HepG2 (cell line): ENCODE results near the gene HES6. TPM values are rescaled to one million over a fixed set of nuclear protein-coding genes. Genes with fewer than 3 reads are reported as not detected.

Experiments
- BRD4 ChIP-seq: sonication (generic); formaldehyde crosslinking; IDR thresholded peaks from 2 replicates; pipeline ENCODE4 v1.4.0; 2020; ENCODE audit warnings: missing genetic modification reagents
- GATA4 ChIP-seq: sonication (generic); IDR thresholded peaks from 2 replicates; pipeline ENCODE4 v1.6.1; 2016; ENCODE audit warnings: antibody characterized with exemption, low read depth, borderline replicate concordance
- JUND ChIP-seq: sonication (generic); formaldehyde crosslinking; IDR thresholded peaks from 2 replicates; pipeline ENCODE4 v1.8.0; 2022; ENCODE audit warnings: mild to moderate bottlenecking, missing genetic modification reagents
- NCOA2 ChIP-seq: sonication (generic); formaldehyde crosslinking; IDR thresholded peaks from 2 replicates; pipeline ENCODE4 v1.8.0; 2022; ENCODE audit warnings: inconsistent platforms
- NCOR1 ChIP-seq: fragments of 200-600 bp; sonication (generic); IDR thresholded peaks from 2 replicates; pipeline ENCODE4 v1.7.0; 2017; ENCODE audit warnings: antibody characterized with exemption, low read length, borderline replicate concordance
- RAD51 ChIP-seq: fragments of 450-650 bp; IDR thresholded peaks from 2 replicates; pipeline ENCODE4 v1.6.1; 2016; ENCODE audit warnings: borderline replicate concordance
- ZBTB7B ChIP-seq: sonication (generic); formaldehyde crosslinking; IDR thresholded peaks from 2 replicates; pipeline ENCODE4 v1.4.0; 2020; ENCODE audit warnings: missing genetic modification reagents
- ZNF12 ChIP-seq: sonication (generic); formaldehyde crosslinking; IDR thresholded peaks from 2 replicates; pipeline ENCODE4 v1.5.0; 2020; ENCODE audit warnings: missing genetic modification reagents
- ZNF251 ChIP-seq: sonication (generic); formaldehyde crosslinking; IDR thresholded peaks from 2 replicates; pipeline ENCODE4 v1.9.0; 2021; ENCODE audit warnings: mild to moderate bottlenecking, missing genetic modification reagents
- ZNF34 ChIP-seq: sonication (generic); formaldehyde crosslinking; IDR thresholded peaks from 2 replicates; pipeline ENCODE4 v1.4.0; 2020; ENCODE audit warnings: mild to moderate bottlenecking, missing genetic modification reagents, borderline replicate concordance
- ZNF431 ChIP-seq: sonication (generic); formaldehyde crosslinking; IDR thresholded peaks from 2 replicates; pipeline ENCODE4 v1.9.0; 2022; ENCODE audit warnings: missing genetic modification reagents, low read depth, mild to moderate bottlenecking, borderline replicate concordance
- ZNF546 ChIP-seq: sonication (generic); formaldehyde crosslinking; conservative IDR thresholded peaks from 2 replicates; pipeline ENCODE4 v1.8.1; 2023; ENCODE audit warnings: mild to moderate bottlenecking, missing genetic modification reagents
- ZNF747 ChIP-seq: sonication (generic); formaldehyde crosslinking; IDR thresholded peaks from 2 replicates; pipeline ENCODE4 v1.8.1; 2023; ENCODE audit warnings: missing genetic modification reagents, mild to moderate bottlenecking, borderline replicate concordance
- ZNF781 ChIP-seq: sonication (generic); formaldehyde crosslinking; IDR thresholded peaks from 2 replicates; pipeline ENCODE4 v1.5.1; 2020; ENCODE audit warnings: borderline replicate concordance, mild to moderate bottlenecking, missing genetic modification reagents; ENCODE audit errors: not compliant biosample characterization
- polyA plus RNA-seq, 8 experiments: library from polyadenylated mRNA; depleted of rRNA in 3 of 8; stranded (reverse) in 7 of 8; unstranded in 1 of 8; fragments of >200 nt; fragmentation: Illumina TruSeq in 4 of 8; extraction: Trizol in 4 of 8; gene quantifications; 2 replicates each; pipeline versions ENCODE4 v1.2.1 to v1.2.3, GENCODE V29; 2011 to 2016; ENCODE audit warnings: low read depth in 4 of 8, missing spikeins in 1 of 8, mixed read lengths in 1 of 8; ENCODE audit not compliant: insufficient read depth in 1 of 8
- total RNA-seq, 5 experiments: library from RNA; depleted of rRNA; stranded (reverse); fragments of >200 nt; fragmentation: Illumina TruSeq; extraction: Trizol; gene quantifications; 2 replicates each; pipeline ENCODE4 v1.2.3, GENCODE V29; 2016; ENCODE audit warnings: low read depth in 1 of 5
- TF ChIP-seq, protein P1 (sequence below): sonication (generic); formaldehyde crosslinking; IDR thresholded peaks from 2 replicates; pipeline ENCODE4 v1.8.0; 2023; ENCODE audit warnings: mild to moderate bottlenecking, missing genetic modification reagents
- TF ChIP-seq, protein P2 (sequence below): sonication (generic); formaldehyde crosslinking; IDR thresholded peaks from 2 replicates; pipeline ENCODE4 v1.5.0; 2020; ENCODE audit warnings: mild to moderate bottlenecking, missing genetic modification reagents
- TF ChIP-seq, protein P3 (sequence below): sonication (generic); formaldehyde crosslinking; IDR thresholded peaks from 2 replicates; pipeline ENCODE4 v1.4.0; 2020; ENCODE audit warnings: missing genetic modification reagents, mild to moderate bottlenecking, borderline replicate concordance
- TF ChIP-seq, protein P4 (sequence below): sonication (generic); formaldehyde crosslinking; IDR thresholded peaks from 2 replicates; pipeline ENCODE4 v1.5.1; 2020; ENCODE audit warnings: missing genetic modification reagents, mild to moderate bottlenecking, borderline replicate concordance
- TF ChIP-seq, protein P5 (sequence below): sonication (generic); formaldehyde crosslinking; IDR thresholded peaks from 2 replicates; pipeline ENCODE4 v1.5.0; 2020; ENCODE audit warnings: missing genetic modification reagents
- TF ChIP-seq, protein P6 (sequence below): IDR thresholded peaks from 2 replicates; pipeline ENCODE4 v1.6.1; 2016; ENCODE audit warnings: mild to moderate bottlenecking

The HES6 gene
- total and polyA plus RNA-seq, 2 of the 13 experiments (the other 11 are each of a cell fraction or from before 2014, with no cell fraction given), result 19.5 to 82.8 TPM

DNA sequence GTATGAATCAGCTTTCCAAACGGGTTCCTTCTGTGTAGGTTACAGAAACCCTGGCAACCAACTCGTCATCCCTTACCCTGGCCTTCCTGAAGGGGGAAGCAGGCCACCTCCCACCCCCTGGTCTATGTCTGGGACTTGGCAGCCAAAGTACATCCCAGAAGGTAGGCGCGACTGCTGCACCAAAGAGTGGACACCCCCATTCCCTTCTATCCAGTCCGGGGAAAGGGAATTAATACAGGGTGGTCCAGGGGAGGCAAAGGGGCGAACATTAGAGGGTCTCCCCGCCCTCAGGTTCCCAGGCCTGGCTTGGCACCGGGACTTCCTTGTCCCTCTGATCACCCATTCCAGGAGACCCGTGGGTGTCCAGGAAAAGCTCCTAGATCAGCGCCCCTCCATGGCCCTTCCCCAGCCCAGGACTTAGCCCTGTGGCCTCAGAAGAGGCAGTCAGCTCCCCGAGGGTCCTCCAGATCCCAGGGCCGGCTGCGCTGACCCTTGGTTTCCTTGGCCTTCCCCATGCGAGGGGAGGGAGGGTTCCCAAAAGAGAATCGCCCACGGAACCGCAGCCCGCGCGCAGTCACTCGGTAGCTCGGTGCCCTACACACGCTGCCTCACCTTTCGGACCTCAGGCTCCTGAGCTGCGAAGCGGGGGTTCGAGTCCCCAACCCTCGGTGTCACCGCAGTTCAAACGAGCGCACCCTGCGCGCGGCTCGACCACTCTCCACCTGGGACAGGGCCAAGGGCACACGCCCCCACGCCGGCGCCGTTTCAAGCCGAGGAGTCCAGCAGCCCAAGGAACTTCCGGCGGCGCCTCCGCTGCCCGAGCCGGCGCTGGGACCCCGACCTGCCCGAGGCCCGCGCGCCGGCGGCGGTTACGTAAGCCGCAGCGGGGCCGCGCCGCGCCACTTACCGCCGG lies 48.2 kb upstream of the HES6 start, which contains the start of gene PER2 (continued):
- TF ChIP-seq, protein P1, sequence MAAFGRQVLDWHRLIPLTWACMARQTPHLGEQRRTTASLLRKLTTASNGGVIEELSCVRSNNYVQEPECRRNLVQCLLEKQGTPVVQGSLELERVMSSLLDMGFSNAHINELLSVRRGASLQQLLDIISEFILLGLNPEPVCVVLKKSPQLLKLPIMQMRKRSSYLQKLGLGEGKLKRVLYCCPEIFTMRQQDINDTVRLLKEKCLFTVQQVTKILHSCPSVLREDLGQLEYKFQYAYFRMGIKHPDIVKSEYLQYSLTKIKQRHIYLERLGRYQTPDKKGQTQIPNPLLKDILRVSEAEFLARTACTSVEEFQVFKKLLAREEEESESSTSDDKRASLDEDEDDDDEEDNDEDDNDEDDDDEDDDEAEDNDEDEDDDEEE, result peak; percentile 90; the same call in 1 of the 2 replicates
- TF ChIP-seq ZNF747 (CRISPR knock-in tag) (peak; percentile 15; the same call in 1 of the 2 replicates), ZBTB7B (CRISPR knock-in tag) (no peak), ZNF12 (CRISPR knock-in tag) (no peak), ZNF251 (CRISPR knock-in tag) (no peak), ZNF431 (CRISPR knock-in tag) (peak; percentile 41; the same call in 1 of the 2 replicates), ZNF34 (CRISPR knock-in tag) (no peak), ZNF781 (CRISPR knock-in tag) (peak; percentile 64), RAD51 (no peak), BRD4 (CRISPR knock-in tag) (0 out of 2 replicates have a peak, but pooled peaks have one; percentile 47), GATA4 (no peak), JUND (CRISPR knock-in tag) (0 out of 2 replicates have a peak, but pooled peaks have one; percentile 18), NCOA2 (no peak; the same call in 1 of the 2 replicates), ZNF546 (peak; percentile 86; the same call in 1 of the 2 replicates), NCOR1 (peak; percentile 50)
- TF ChIP-seq, protein P2, sequence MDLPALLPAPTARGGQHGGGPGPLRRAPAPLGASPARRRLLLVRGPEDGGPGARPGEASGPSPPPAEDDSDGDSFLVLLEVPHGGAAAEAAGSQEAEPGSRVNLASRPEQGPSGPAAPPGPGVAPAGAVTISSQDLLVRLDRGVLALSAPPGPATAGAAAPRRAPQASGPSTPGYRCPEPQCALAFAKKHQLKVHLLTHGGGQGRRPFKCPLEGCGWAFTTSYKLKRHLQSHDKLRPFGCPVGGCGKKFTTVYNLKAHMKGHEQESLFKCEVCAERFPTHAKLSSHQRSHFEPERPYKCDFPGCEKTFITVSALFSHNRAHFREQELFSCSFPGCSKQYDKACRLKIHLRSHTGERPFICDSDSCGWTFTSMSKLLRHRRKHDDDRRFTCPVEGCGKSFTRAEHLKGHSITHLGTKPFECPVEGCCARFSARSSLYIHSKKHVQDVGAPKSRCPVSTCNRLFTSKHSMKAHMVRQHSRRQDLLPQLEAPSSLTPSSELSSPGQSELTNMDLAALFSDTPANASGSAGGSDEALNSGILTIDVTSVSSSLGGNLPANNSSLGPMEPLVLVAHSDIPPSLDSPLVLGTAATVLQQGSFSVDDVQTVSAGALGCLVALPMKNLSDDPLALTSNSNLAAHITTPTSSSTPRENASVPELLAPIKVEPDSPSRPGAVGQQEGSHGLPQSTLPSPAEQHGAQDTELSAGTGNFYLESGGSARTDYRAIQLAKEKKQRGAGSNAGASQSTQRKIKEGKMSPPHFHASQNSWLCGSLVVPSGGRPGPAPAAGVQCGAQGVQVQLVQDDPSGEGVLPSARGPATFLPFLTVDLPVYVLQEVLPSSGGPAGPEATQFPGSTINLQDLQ (CRISPR knock-in tag), result no peak
- TF ChIP-seq, protein P3, sequence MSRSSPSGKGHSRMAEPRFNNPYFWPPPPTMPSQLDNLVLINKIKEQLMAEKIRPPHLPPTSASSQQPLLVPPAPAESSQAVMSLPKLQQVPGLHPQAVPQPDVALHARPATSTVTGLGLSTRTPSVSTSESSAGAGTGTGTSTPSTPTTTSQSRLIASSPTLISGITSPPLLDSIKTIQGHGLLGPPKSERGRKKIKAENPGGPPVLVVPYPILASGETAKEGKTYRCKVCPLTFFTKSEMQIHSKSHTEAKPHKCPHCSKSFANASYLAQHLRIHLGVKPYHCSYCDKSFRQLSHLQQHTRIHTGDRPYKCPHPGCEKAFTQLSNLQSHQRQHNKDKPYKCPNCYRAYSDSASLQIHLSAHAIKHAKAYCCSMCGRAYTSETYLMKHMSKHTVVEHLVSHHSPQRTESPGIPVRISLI (CRISPR knock-in tag), result no peak
- TF ChIP-seq, protein P4, sequence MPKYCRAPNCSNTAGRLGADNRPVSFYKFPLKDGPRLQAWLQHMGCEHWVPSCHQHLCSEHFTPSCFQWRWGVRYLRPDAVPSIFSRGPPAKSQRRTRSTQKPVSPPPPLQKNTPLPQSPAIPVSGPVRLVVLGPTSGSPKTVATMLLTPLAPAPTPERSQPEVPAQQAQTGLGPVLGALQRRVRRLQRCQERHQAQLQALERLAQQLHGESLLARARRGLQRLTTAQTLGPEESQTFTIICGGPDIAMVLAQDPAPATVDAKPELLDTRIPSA (CRISPR knock-in tag), result no peak
- TF ChIP-seq, protein P5, sequence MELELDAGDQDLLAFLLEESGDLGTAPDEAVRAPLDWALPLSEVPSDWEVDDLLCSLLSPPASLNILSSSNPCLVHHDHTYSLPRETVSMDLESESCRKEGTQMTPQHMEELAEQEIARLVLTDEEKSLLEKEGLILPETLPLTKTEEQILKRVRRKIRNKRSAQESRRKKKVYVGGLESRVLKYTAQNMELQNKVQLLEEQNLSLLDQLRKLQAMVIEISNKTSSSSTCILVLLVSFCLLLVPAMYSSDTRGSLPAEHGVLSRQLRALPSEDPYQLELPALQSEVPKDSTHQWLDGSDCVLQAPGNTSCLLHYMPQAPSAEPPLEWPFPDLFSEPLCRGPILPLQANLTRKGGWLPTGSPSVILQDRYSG (CRISPR knock-in tag), result peak; percentile 31; the same call in 1 of the 2 replicates
- TF ChIP-seq, protein P6, sequence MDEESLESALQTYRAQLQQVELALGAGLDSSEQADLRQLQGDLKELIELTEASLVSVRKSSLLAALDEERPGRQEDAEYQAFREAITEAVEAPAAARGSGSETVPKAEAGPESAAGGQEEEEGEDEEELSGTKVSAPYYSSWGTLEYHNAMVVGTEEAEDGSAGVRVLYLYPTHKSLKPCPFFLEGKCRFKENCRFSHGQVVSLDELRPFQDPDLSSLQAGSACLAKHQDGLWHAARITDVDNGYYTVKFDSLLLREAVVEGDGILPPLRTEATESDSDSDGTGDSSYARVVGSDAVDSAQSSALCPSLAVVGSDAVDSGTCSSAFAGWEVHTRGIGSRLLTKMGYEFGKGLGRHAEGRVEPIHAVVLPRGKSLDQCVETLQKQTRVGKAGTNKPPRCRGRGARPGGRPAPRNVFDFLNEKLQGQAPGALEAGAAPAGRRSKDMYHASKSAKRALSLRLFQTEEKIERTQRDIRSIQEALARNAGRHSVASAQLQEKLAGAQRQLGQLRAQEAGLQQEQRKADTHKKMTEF (CRISPR knock-in tag), result no peak
